Measurements from ENCODE around the gene GPR162. TPM values are rescaled to one million over a fixed set of nuclear protein-coding genes. Genes with fewer than 3 reads are reported as not detected.
A peak's percentile ranks its signal among the peaks of the same experiment; 100 is the strongest.

Gene GPR162
- total and polyA plus RNA-seq, 2 of the 4 experiments (the other 2 are of a cell fraction) = 2.9 to 6.0 TPM

- peaks cover 46% of the 10 kb centered on the region for H3K36me3 ChIP-seq (ENCODE audit: control insufficient read depth, insufficient read depth, low read length)
- H2AFZ ChIP-seq (replicated peaks; ENCODE audit: low read length, poor library complexity) = peak overlapping the region; percentile 88
- 0 out of 2 replicates have a peak, but pooled peaks cover 7% of the 10 kb centered on the region for H3K9me1 ChIP-seq (ENCODE audit: insufficient read depth, low read length)
- BruUV-seq (replicated peaks) = no TSS peak
- peak overlapping the region; percentile 100 for H2AK9ac ChIP-seq (replicated peaks; ENCODE audit: low read depth, low read length, poor library complexity)
- H4K91ac ChIP-seq (ENCODE audit: insufficient read depth, low read depth, low read length) = peak overlapping the region; percentile 79
- H2BK120ac ChIP-seq (ENCODE audit: low read depth, low read length) = no peak overlapping the region; the same call in 1 of the 2 replicates
- dilution Hi-C loops (cut with HindIII; ENCODE audit: low sequenced_read_pairs, unreplicated experiment) = no loop called here
- H4K20me1 ChIP-seq (ENCODE audit: insufficient read depth, low read length) = peaks cover 51% of the 10 kb centered on the region
- ATAC-seq (ENCODE audit: low read depth) (peak; percentile 0; the same call in 1 of the 2 replicates), DNase-seq (peak; percentile 29)
- H3K56ac ChIP-seq (ENCODE audit: extremely low read depth, insufficient read depth, low read length) = peak overlapping the region; percentile 91
- ChIA-PET CTCF (interaction anchor here (0.6 to 2.0 kb wide), 3 partner anchors 23 to 1245 kb away, joined by 3 to 8 read pairs (median 3); no protein-coding TSS in a partner anchor), POLR2A (ENCODE audit: unreplicated experiment) (interaction anchor here (1.2 to 1.9 kb wide), 2 partner anchors 16 to 57 kb away, joined by 3 to 6 read pairs; partner anchors contain the start of gene USP5)
- peak overlapping the region; percentile 100 for H3K9ac ChIP-seq (ENCODE audit: low read depth, low read length)
- H2BK5ac ChIP-seq (ENCODE audit: low read depth, low read length, poor library complexity, severe bottlenecking) = peak overlapping the region; percentile 95
- peak overlapping the region; percentile 94 for H3K4me2 ChIP-seq (ENCODE audit: low read depth, low read length)
- H3K23ac ChIP-seq (ENCODE audit: low read depth, low read length) = peak overlapping the region; percentile 97
- H4K8ac ChIP-seq (ENCODE audit: low read depth in 2 of 2, low read length in 2 of 2) = peak overlapping the region; percentile 65 to 87
- H3K4me1 ChIP-seq (ENCODE audit: control insufficient read depth, insufficient read depth, low read length) = peaks cover 19% of the 10 kb centered on the region
- intact Hi-C loops (cut with micrococcal nuclease) = loop anchor here (2.0 to 5.0 kb wide), 3 partner anchors 16 to 769 kb away; partner anchors contain the start of genes RNU7-1 and USP5
- no peak overlapping the region for H2BK15ac ChIP-seq (ENCODE audit: low read depth, low read length)
- peak overlapping the region; percentile 97 for H2AK5ac ChIP-seq (ENCODE audit: low read depth, low read length)
- in situ Hi-C loops (cut with MboI; ENCODE audit: low sequenced_read_pairs) = loop anchor here (5.0 kb wide), 1 partner anchor 94 kb away; no protein-coding TSS in a partner anchor
- H2BK20ac ChIP-seq (ENCODE audit: low read depth, low read length) = peak overlapping the region; percentile 24; the same call in 1 of the 2 replicates
- no peaks in the 10 kb centered on the region for H3K9me3 ChIP-seq (ENCODE audit: control insufficient read depth, insufficient read depth, low read length)
- H3K4ac ChIP-seq (ENCODE audit: low read depth, low read length) = peak overlapping the region; percentile 93
- peak overlapping the region; percentile 87 for H3K4me3 ChIP-seq (ENCODE audit: insufficient read depth, low read depth, low read length)
- peak overlapping the region; percentile 97 for H3K27ac ChIP-seq (ENCODE audit: insufficient read depth, low read length)
- peaks cover 23 to 55% of the 10 kb centered on the region in 2 experiments for H3K79me1 ChIP-seq (ENCODE audit: low read depth in 1 of 2, low read length in 2 of 2)
- H4K5ac ChIP-seq (ENCODE audit: low read depth, low read length) = peak overlapping the region; percentile 26
- TF ChIP-seq POLR2A (IDR thresholded peaks at IDR 0.05; ENCODE audit: low read depth, low read length) (no peak), CHD1 (IDR thresholded peaks at IDR 0.05; ENCODE audit: low read depth, low read length) (peak; percentile 61; the same call in 1 of the 2 replicates), CTCF (conservative IDR thresholded peaks at IDR 0.05; ENCODE audit: low read depth, low read length) (peak; percentile 30; the same call in 1 of the 2 replicates)
- no peaks in the 10 kb centered on the region for H3K27me3 ChIP-seq (ENCODE audit: control insufficient read depth, insufficient read depth, low read length)
- H3K18ac ChIP-seq (ENCODE audit: low read depth, low read length) = peak overlapping the region; percentile 69
- peak overlapping the region; percentile 91 for H3K14ac ChIP-seq (replicated peaks; ENCODE audit: low read depth, low read length)
- 0% methylated on average over 6 of the region's 22 CpGs; no CpG with 5 or more reads in 1 of the 2 experiments for WGBS, 2 experiments (ENCODE audit: extremely low coverage in 2 of 2, insufficient read length in 1 of 2)
These were observed 46.8 kb downstream of the GPR162 start for GRCh38 chr12:6868211-6869048.

Data from IMR-90 (cell line).